ENCODE results near the gene WWC1. TPM values are rescaled to one million over a fixed set of nuclear protein-coding genes. Genes with fewer than 3 reads are reported as not detected.

WWC1 gene
- total and polyA plus RNA-seq, 9 of the 15 experiments (the other 6 are each of a cell fraction or from before 2014, with no cell fraction given), result under 0.01 to 0.54 (median 0.42) TPM; not detected in 6

GRCh38 chr5:168467755-168468330 is 176.4 kb downstream of the WWC1 start (continued):
- TF ChIP-seq ZNF174 (CRISPR knock-in tag; IDR thresholded peaks at IDR 0.05), result no peak
- TF ChIP-seq GTF2A2 (tag; IDR thresholded peaks at IDR 0.05), result no peak
- no peak for TF ChIP-seq ZNF551 (CRISPR knock-in tag; IDR thresholded peaks at IDR 0.05)
- TF ChIP-seq ZNF318 (IDR thresholded peaks at IDR 0.05; ENCODE audit: borderline replicate concordance in 1 of 2, low read depth in 1 of 2), result no peak

Measured in K562 (cell line).